Suppressor macrophage treated with lipopolysaccharide for 1 hour (primary cell): Measurements from ENCODE around the gene FYN.

Experiments used
- DNase-seq, 3 donors: peaks; one replicate each; pipeline ENCODE4 v3.0.0-alpha.2; 2020 to 2022

The FYN gene

DNA sequence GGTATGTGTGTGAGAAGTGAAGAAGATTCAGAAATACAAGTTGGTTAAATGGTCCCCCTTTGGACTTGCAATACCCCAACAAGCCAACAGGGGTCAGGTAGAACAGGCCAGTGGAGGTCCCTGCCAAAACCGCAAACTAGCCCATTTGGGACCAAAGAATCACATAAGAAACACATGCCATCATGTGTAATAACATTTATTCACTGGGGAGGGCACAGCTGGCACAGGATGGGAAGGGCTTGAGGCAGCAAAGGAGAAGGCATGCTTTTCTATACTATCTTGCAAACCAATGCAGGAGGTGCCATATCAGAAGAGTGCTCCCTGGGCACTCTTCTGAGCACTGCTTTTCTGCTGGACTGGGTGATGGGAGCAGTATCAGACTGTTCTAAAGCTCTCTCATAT, 151.5 kb downstream of the FYN start:
- peak; percentile 48 to 54 (median 53) for DNase-seq

DNA sequence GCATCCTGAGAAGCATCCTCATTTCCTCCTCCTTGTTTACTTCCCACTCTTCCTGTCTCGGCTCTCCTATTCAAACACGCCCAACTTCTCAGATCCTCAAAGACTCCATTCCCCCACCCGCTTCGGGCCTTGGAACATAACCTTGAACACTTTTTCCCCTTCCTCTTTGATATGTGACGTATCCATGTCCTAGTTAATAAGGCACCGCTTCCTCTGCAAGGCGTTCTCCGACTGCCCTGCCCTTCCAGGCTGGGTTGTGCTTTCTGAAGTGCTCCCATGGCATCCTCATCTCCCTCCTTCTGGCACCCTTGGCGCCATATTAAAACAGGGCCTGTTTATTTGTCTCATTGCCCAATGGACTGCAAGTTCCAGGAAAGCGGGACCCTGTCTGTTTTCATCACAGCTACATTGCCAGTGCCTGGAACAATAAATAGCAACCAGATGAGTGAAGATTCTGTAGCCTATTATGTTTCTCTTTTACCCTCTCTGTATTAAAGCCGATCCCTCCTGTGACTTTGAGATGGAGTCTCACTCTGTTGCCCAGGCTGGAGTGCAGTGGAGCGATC, 152.2 kb downstream of the FYN start:
- no peak for DNase-seq

DNA sequence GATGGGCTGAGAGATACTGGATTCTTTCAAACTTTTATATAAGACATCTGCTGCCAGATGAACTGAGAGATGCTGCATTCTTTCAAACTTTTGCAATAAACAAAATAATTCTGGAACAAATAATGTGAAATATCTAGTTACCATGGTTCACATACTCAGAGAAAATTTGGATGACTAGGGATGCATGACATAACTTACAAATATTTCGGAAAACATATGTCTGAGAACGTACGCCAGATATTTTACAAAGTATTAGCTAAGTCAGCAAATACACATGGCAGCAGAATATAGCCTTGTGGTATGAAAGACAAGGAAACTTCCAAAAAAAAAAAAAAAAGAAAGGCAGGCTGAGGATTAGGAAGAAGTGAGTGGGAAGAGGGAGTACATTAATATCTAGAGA, 154.3 kb downstream of the FYN start:
- DNase-seq: no peak

DNA sequence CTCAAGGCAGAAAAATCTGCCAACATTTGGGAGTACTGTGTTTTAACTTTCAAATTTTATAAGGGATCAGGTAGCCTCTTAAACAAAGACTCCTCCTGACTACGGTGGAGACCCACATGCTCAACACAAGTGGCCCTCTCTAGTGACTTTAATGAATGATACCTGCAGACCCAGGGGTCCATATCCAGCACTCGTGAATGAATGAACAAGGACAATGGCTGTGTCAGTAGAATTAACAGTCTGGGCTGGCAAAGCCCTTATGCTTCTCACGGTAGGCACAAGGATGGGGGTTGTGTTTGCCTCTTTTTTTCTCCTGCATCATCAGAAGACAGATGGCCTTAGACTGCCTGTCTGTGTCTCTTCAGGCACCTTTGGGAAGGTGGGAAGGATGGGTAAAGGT, 154.9 kb downstream of the FYN start:
- no peak for DNase-seq

DNA sequence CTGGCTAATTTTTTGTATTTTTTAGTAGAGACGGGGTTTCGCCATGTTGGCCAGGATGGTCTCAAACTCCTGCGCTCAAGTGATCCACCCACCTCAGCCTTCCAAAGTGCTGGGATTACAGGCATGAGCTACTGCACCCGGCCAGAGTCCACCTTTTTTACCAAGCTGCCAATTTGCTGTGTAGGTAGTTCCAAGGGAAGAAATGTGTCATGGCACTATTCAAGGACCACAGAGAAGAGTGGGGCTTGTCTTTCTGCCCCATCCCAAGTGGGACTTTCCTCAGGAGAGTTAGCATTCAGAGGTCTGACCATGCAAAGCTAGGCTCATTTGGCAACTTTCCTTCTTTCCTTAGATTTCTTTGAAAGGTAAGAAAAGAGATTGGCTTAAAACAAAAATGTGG, 155.6 kb downstream of the FYN start:
- DNase-seq: no peak

DNA sequence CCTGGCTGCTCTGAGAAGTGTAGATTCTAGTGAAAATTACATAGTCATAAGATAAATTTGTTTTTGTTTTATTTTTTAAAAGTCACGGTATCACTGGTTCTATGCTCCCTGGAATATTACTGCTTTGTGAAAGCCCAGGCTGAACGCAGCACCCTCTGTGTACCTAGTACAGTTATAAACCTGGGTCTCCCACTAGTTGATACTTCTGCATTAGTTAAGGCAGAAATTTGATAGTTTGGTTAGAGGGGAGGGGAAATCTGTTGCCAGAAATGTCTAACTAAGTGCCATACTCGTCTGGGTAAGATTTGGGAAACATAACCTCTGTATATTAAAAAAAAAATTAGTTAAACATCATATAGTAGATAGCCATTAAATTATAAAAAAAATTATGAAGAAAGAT, 156.9 kb downstream of the FYN start:
- no peak for DNase-seq

DNA sequence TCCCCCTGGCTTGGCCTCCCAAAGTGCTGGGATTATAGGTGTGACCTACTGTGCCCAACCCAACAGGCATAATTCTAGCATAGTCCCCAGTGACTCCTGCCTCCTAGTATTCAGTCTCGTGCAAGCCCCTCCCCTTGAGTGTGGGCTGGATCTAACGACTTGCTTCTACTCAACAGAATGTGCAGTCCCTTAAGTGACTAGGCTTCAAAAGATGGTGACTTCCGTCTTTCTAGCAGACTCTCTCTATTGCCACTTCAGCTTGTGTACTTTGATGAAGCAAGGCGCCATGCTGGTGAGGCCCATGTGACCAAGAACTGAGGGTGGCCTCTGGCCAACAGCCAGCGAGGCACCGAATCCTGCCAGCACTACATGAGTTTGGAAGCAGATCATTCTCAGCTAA, 157.9 kb downstream of the FYN start:
- no peak for DNase-seq

DNA sequence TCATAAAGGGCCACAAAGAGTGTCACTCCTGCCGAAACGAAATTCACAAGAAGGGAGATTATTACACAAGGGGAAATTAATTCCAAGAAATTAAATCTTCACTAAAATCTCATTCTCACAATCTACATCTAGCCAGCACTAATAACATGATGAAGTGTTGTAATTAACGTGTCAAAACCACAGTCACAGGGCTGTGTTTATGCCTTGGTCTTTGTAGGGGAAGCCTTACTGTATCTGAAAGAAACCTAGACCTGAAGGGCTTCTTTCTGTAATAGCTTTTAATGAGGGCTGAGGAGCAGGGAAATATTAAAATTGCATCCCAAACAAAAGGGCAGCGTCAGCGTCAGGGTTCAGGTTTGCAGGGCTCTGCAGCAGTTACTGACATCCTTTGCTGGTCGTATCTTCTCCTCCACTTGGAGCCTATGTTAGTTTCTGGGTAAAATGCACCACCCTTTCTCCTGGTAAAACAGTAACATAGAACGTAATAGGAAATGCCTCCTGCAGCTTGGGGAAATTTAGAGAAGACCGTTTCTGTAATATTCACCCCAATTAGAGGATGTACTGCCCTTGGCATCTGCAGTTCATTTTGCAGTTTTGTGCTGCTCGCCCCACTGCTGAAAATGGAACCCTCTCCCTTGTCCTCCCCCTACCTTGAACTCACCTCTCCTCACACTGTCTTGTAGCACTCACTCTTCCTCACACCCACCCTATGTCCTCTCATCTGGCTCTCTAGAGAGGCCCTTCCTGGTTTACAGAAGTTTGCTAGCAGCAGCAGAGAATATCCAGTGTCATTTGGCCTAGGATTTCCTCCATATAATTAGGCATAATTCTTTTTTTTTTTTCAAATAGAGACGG, 158.6 kb downstream of the FYN start:
- DNase-seq: no peak

DNA sequence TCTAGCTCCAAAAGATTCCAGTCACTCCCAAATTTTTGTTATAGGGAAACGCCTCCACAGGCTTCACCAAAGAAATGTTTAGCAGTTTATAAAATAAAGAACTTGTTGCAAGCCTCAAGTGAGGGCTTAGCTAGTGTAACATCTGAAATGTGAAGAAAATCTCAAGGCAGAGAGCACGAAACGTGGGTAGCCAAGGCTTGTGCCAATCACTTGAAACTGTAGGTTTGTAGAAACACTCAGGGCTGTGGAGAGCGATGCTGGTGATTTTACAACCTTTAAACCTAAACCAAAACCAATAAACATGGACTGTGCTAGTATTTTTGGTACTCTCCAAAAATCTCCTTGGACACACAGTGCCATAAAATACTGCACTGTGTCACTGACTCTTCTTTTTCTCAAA, 159.4 kb downstream of the FYN start:
- no peak for DNase-seq

DNA sequence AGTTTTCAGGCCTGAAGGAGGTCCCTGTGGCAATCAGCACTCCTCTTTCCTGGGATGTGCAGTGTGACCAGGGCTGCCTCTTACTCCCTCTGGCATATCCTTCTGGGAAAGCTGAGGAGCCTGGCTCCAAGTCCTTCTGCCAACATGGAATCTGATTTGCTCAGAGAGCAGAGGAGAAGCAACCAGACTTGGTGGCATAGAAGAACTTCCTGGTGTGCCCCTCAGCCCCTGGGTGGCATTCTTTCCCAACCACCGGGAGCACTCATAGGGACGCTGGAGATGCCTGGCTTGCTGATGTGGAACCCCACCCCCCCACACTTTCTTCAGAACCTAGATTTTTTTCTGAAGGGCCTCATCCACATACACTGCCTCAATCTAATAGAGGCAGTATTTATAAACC, 160.0 kb downstream of the FYN start:
- no peak for DNase-seq

DNA sequence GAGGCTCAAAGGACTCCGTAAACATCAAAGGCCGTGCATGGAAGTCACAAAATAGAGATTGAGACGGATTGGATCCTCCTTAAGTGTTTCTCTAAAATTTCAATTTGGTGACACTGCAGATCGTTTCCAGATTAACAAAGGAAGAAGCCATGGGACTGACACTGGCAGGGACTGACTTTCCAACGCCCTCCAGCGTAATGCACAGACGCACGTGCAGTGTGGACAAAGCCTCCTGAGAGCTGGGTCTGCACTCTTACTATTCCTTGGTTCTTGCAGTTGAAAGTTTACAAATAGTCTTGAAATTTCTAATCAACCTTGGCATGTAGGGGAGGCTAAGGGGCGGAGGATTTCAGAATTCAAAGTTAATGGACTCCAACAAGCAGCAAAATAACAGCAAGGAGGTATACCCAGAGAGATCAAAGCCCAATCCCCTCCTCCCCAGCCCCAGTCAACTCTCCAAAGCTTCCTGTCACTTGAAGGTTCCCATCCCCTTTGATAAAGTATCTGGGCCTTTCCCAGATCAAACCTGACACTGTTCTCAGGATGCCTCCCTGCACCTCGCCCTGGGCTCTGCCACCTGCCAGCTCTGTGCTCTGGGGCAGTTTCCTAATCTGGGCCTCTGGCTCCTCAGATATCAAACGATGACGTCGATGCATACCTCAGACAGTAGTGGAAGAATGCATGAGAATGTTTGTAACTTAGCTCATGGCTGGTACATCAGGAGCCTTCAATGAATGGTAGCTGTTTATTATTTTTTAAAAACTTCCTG, 161.1 kb downstream of the FYN start:
- no peak for DNase-seq

DNA sequence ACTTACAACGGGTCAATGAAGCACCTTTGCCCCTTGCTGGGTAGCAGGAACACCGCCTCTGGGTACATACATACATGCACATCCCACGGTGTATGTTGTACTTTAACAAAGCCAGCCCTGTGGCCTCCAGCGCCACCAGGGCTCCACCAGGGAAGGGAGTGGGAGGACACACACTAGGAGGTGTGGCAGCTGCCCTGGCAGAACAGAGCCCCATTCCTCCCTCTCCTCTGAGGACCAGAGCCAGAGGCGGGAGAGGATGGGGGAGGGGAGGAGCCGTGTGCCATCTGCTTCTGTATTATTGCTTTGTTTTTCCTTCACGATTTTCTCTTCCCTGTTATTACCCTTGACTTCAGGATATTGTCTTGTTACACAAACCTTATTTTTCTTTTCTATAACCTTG, 161.8 kb downstream of the FYN start:
- DNase-seq: no peak

DNA sequence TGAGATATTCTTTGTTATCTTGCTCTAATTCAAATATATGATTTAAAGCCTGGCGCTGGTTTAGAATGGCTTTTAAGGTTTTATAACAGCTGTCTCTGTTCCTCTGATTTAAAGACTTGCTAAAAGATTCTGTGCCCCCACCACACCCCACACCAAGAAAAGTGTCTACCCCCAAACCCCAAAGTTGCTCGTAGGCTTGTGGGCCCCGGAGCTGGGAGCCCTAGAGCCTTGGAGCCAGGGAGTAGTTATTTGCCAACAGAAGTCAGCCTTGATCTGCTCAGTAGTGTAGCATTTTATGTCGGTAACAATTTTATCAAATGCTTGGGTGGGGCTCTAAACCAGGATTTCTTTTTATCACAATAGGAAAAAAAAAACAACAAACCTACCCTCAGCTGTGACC, 162.3 kb downstream of the FYN start:
- no peak for DNase-seq

DNA sequence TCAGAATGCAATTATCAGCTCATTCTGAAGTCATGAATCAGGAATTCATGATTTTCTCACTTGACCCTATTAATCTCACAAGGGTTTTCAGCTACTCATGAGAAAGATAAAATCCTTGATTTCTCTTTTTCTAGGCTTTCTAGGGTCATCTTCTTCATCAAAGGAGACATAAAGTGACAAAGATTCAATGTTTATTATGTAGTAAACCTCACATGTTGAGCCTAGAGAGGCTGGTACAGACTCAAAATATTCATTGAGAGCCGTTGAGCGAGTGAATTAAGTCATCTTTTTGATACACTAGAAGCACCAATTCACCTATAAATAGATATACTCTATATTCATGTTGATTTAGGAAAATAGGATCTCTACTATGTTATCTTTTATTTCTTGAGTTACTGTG, 162.8 kb downstream of the FYN start:
- DNase-seq: no peak

DNA sequence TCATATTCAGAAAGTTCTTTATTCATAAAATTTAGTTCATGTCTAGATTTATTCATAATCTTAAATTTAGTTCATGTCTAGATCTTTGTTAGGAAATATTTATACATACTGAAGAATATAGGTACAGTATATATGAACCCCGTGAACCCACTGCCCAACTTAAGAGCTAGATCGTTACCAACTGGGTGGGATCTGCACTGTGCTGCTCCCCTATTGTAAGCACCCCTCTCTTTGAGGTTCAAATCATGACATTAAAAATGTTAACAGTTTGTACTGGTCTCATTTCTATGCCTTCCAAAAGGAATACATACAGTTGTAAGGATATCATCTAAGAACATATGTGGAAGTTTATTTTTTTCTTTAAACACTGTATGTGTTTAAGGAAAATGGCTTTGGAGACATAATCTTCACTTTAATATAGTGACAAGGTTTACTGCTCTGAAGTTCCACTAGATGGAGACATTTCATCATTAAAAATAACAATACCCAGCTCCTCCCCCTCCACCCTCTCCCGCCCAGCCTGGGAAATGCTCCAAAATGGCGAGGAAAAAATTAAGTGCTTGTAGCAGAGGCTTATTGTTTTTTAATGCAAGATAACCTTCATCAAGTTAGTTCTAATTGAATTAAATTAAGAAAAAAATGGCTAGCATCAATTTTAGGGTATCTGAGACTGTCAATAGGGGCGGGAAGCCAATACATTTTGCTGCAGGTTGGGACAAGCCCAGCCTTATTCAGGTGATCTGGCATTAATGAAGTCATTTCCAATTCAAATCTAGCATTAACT, 163.4 kb downstream of the FYN start:
- DNase-seq: peak; percentile 79 to 87 (median 84)

DNA sequence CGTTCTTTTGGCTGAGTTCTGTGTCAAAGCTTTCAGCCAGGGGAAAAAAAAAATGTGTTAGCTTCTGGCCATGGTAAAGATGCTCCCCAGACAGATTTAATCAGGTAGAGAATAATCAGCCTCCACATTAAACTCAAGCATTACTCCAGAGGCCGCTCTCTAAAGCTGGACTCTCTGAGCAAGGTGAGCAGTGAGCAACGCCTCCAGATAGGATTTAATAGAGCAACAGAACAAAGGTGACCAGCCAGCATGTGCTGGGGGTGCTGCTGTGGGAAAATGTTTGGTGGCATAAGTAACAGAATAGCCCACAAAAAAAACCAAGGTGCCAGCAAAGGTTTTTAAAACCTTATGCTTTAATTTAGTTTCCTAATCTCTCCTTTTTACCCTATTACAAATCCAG, 164.1 kb downstream of the FYN start:
- no peak for DNase-seq

DNA sequence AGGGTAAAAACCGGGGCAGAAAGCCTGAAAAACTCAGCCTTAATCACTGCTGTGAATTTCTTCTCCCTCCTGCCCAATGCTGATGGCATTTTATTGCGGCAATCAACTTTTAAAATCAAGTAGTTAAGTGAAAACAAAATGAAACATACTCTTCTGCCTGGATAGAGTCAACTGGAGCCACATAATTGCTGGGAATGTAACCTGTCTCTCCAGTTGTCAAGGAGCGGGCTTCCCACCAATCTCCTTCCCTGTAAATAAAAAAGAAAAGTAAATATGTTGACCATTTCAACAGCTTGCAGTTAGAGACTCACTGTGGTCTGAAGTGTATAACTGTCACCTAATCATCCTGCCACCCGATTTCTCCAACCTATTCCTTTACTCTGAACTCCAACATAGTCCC, 165.5 kb downstream of the FYN start:
- DNase-seq: no peak

DNA sequence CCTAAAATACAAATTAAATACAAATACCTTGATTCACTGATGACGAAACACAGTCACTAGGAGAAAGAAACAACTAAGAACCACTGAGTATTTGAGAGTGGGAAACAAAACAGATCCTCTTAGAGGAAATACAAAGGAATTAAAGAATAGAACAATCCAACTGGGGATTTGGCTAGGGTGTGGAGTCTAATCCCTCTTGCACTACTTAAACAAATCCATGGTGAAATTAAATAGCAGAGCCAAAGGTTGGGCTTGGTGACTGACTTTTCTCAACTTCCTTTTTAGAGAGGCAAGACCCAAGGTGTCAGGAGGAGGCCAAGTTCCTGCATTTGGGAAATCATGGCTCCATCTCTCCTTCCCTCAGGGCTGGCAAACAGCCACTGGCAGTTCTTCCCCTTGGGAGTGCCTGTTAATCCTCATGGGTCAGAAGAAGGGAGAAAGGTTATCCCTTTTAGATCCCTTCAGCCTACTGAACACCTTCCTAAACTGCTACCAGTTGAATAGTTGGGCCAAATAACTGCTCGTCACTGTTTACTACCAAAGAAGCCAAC, 166.3 kb downstream of the FYN start:
- no peak for DNase-seq

DNA sequence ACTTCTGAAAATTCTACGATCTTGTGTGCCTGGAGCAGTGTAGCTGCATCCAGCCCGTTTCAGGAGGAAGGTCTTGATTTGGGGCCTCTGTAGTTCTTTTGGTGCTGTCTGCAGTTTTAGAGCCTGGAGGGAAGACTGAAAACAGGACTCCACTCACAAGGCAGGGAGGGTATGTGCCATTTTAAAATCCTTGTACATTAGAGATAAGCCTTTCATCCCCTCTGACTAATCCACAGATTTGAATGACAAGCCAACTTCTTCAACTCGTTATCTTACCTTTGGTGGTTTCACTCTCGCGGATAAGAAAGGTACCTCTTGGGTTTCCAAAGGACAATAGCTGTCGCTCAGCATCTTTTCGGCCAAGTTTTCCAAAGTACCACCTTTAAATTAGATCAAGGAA, 169.5 kb downstream of the FYN start:
- no peak for DNase-seq

DNA sequence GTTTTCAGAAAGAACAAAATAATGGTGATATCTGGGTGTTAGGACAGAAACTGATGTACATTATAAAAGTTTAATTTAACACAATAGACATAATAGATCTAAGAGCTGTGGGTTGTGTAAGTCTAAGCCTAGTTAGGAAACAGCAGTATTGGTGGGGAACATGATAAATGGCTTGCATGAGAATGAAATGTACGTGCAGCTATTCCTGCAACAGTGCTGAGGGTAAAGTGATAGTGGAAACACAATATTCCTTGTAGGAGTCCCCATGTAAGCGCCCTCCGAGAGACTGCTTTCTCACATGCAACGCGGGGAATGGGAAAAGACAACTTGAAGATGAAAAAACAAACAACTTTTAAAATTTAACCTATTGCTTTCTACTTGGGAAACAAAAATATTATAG, 171.0 kb downstream of the FYN start:
- no peak for DNase-seq

DNA sequence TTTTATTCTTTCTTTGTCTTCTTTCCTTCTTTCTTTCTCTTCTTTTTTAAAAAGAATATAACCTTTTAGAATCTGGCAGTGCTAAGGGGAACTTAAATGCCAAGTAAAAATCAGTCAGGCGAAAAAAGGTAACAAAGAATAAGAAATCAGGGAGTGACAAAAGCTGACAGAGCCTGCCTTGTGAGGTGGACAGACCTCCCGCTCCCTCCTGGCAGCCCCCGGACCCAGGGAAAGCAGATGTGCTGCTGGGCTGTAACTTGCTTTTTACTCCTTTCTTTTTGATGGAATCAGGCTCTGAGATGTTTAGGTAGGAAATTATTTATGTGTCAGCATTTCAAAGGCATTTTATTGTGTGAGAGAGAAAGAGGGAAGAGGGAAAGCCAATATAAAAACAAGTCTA, 172.1 kb downstream of the FYN start:
- no peak for DNase-seq

DNA sequence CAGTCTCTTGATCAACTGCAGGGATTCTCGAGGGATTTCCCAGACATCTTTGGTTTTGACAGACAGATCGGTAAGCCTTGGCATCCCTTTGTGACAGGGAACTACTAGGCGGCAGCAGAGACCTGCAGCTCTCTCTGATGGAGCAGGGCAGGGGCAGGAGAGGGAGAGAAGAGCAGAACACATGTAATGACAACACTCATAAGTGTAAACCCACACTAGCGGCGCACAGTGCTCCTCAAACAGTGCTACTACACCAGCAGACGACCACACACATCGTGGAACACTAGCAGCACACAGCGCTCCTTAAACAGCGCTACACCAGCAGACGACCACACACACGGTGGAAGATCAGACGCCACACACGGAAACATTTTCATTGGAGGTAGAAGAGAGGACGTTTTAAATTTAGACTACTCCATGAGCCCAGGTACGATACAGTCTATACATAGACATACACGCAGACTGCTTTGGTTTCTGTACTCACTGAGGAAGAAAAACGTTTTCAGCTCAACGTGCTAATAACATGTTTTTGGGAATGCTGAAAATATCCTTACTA, 173.0 kb downstream of the FYN start:
- peak in 2 of 3 donors; percentile 18 to 25 for DNase-seq

DNA sequence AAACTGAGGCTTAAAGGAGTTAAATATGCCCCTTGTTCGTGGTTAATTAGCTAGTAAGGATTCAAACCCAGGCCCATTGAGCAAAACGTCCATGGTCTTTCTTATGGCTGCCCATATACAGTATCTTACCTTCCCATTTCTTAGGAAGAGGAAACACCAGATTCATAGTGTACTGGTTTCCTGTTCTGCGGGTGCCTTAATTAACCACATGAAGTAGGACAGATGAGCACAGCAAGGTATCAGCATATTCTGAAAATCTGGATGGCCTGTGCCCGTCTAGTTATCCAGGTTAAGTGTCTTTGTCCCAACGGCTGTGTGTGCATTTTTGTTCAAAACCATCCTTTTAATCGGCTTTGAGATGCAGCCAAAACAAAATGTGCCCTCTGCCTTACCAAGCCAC, 174.1 kb downstream of the FYN start:
- no peak for DNase-seq
